HG02759 (cell line): ENCODE results near the gene USP12.
A peak's percentile ranks its signal among the peaks of the same experiment; 100 is the strongest.
"Not testable (repeated sequence)": the region's sequence is repeated elsewhere in the genome, so short reads cannot be mapped to it uniquely, and the experiment has no call there.

ENCODE experiments used
- ATAC-seq: cut with Tn5 transposase; IDR thresholded peaks from one replicate; pipeline ENCODE4 v1.9.1; 2021; ENCODE audit warnings: mild to moderate bottlenecking, moderate library complexity; ENCODE audit not compliant: unreplicated experiment

Gene USP12

GRCh38 chr13:27151798-27152599 is 19.6 kb downstream of the USP12 start:
- no peak for ATAC-seq

GRCh38 chr13:27149702-27150101 is 21.9 kb downstream of the USP12 start:
- no peak for ATAC-seq

- no peak for ATAC-seq
These were observed 22.7 kb downstream of the USP12 start for GRCh38 chr13:27148900-27149299.

GRCh38 chr13:27147530-27148170 is 24.0 kb downstream of the USP12 start:
- ATAC-seq: peak; percentile 72

GRCh38 chr13:27141746-27142145 is 29.9 kb downstream of the USP12 start:
- ATAC-seq: no peak

GRCh38 chr13:27141159-27141558 is 30.5 kb downstream of the USP12 start:
- not testable (repeated sequence) for ATAC-seq

- no peak for ATAC-seq
These were observed 31.6 kb downstream of the USP12 start for GRCh38 chr13:27140060-27140459.

- no peak for ATAC-seq
These were observed 32.0 kb downstream of the USP12 start for GRCh38 chr13:27139565-27139964.

- ATAC-seq: no peak
These were observed 33.0 kb downstream of the USP12 start for GRCh38 chr13:27138457-27139093.

GRCh38 chr13:27137759-27138158 is 33.9 kb downstream of the USP12 start:
- no peak for ATAC-seq

- ATAC-seq: no peak
These were observed 36.6 kb downstream of the USP12 start for GRCh38 chr13:27135023-27135422.

- ATAC-seq: no peak
These were observed 37.7 kb downstream of the USP12 start for GRCh38 chr13:27133889-27134288.

- peak; percentile 43 for ATAC-seq
These were observed 39.1 kb downstream of the USP12 start for GRCh38 chr13:27132538-27132937.

GRCh38 chr13:27131906-27132305 is 39.7 kb downstream of the USP12 start:
- no peak for ATAC-seq

- ATAC-seq: peak; percentile 90
These were observed 40.5 kb downstream of the USP12 start for GRCh38 chr13:27130979-27131623.

GRCh38 chr13:27130223-27130978 is 41.2 kb downstream of the USP12 start:
- ATAC-seq: no peak

- no peak for ATAC-seq
These were observed 42.6 kb downstream of the USP12 start for GRCh38 chr13:27128825-27129627.

- ATAC-seq: no peak
These were observed 44.8 kb downstream of the USP12 start for GRCh38 chr13:27126859-27127258.

- no peak for ATAC-seq
These were observed 46.0 kb downstream of the USP12 start for GRCh38 chr13:27125357-27126282.
